HAP-1 (cell line): Measurements from ENCODE around the gene SNCB.

ENCODE experiments used
- DNase-seq, 2 experiments: peaks; one replicate each; pipeline ENCODE4 v3.0.0-alpha.2; 2016 to 2020; ENCODE audit warnings: low spot score in 2 of 2
- H3K27me3 ChIP-seq: fragments of 250-450 bp; sonication (Bioruptor Pico); 2 replicates; pipeline ENCODE4 v1.5.1; 2020; ENCODE audit warnings: low read depth, mild to moderate bottlenecking, moderate library complexity
- H3K36me3 ChIP-seq: fragments of 250-450 bp; sonication (Bioruptor Pico); replicated peaks from 2 replicates; pipeline ENCODE4 v1.5.1; 2020; ENCODE audit warnings: mild to moderate bottlenecking
- H3K4me1 ChIP-seq: fragments of 250-450 bp; sonication (Bioruptor Pico); 2 replicates; pipeline ENCODE4 v1.5.1; 2020; ENCODE audit warnings: mild to moderate bottlenecking
- H3K4me3 ChIP-seq: fragments of 250-450 bp; sonication (Bioruptor Pico); 2 replicates; pipeline ENCODE4 v1.5.1; 2020; ENCODE audit warnings: mild to moderate bottlenecking, moderate library complexity
- H3K9me3 ChIP-seq: fragments of 250-450 bp; sonication (Bioruptor Pico); 2 replicates; pipeline ENCODE4 v1.5.1; 2020; ENCODE audit warnings: mild to moderate bottlenecking, moderate library complexity
- in situ Hi-C: fragments of 300-500 bp; cut with MboI; formaldehyde crosslinking; loops from 3 replicates; pipeline ENCODE4 v1.14.3; 2020; ENCODE audit warnings: low sequenced_read_pairs, inconsistent platforms, mixed read lengths

SNCB gene

DNA sequence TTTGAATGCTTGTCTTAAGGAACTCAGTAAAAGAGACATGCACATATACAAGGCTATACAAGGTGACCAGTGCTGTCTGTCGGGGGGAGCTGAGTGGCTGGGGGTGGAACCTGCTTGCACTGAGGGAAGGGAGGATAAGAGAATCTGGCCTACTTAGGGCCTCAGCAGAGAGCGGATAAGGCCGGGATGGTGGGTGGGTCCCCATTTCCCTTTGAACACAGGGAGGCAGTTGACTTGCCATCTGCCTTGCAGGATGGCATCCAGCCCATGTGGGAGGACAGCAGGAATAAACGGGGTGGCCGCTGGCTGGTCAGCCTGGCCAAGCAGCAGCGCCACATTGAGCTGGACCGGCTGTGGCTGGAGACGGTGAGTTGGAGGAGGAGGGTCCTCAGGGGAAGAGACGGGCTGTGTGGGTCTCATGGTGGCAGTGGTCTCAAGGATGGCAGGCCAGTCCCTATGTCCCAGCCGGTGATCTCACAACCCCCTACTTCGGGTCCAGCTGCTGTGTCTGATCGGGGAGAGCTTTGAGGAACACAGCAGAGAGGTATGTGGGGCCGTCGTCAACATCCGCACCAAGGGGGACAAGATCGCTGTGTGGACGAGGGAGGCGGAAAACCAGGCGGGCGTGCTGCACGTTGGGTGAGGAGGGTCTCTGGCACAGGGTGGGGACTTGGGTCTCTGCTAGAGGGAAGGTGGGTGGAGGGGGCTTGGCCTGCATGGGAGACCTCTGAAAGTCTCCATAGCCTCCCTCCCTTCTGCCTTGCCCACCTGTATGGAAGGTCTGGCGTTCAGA lies 14.7 kb upstream of the SNCB start:
- Histone ChIP-seq H3K4me3 (no peak overlapping the region), H3K9me3 (no peaks in the 10 kb centered on the region), H3K27me3 (no peaks in the 10 kb centered on the region), H3K4me1 (peaks cover 9% of the 10 kb centered on the region), H3K36me3 (no peaks in the 10 kb centered on the region)
- in situ Hi-C loops = no loop called here
- no peak for DNase-seq

DNA sequence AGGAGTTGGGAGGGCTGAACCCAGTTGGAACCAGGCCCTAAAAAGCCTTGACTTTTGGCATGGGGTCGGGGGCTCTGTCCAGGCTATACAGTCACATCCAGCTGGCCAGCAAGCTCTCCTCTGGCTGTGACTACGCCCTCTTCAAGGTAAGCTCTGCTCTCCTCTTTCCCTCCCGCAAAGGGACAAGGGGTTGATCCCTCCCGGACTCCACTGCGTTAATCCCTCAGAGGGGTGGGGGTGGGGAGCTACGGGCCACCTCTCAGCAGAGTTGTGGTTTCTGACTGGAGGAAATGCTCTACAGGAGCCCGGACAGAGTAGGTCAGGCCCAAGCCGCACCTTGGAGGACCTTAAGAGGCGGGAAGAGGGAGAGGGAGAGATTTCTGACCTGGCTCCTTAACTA lies 14.0 kb upstream of the SNCB start:
- no peaks in the 10 kb centered on the region for H3K36me3 ChIP-seq
- no peak overlapping the region for H3K4me3 ChIP-seq
- H3K9me3 ChIP-seq = no peaks in the 10 kb centered on the region
- DNase-seq = no peak
- H3K27me3 ChIP-seq = no peaks in the 10 kb centered on the region
- in situ Hi-C loops = no loop called here
- peaks cover 9% of the 10 kb centered on the region for H3K4me1 ChIP-seq

DNA sequence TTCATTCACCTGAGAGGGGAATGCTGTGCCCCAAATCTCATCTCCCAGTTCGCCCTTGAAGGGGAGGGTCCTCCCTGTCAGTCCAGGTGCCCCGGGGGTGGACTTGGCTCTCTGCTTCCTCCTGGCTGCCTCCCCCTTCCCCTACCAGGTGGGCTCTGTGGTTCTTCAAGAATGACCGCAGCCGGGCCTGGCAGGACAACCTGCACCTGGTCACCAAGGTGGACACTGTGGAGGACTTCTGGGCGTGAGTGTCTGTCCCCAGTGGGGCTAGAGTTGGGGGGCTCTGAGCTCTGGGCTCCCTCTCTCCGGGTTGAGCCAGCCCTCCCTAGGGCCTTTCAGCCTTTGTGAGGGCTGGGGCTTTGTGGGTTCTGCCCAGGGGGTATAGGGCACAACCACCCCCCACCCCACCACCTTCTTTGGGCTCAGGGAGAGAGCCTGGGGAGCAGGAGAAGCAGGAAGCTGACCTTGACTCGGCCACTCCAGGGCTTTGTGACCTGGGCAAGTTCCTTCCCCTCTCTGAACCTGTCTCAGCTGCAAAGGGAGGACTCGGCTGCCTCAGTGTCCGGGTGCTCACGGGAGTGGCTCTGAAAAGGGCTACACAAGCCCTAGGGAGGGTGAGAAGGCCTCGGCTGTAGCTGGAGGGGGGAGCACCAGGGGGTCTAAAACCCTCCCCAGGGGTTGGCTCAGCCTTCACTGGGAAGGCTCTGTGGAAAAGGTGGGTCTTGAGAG lies 13.3 kb upstream of the SNCB start:
- in situ Hi-C loops = no loop called here
- Histone ChIP-seq H3K4me3 (no peak overlapping the region), H3K9me3 (no peaks in the 10 kb centered on the region), H3K27me3 (no peaks in the 10 kb centered on the region), H3K4me1 (peaks cover 9% of the 10 kb centered on the region), H3K36me3 (no peaks in the 10 kb centered on the region)
- DNase-seq = no peak

DNA sequence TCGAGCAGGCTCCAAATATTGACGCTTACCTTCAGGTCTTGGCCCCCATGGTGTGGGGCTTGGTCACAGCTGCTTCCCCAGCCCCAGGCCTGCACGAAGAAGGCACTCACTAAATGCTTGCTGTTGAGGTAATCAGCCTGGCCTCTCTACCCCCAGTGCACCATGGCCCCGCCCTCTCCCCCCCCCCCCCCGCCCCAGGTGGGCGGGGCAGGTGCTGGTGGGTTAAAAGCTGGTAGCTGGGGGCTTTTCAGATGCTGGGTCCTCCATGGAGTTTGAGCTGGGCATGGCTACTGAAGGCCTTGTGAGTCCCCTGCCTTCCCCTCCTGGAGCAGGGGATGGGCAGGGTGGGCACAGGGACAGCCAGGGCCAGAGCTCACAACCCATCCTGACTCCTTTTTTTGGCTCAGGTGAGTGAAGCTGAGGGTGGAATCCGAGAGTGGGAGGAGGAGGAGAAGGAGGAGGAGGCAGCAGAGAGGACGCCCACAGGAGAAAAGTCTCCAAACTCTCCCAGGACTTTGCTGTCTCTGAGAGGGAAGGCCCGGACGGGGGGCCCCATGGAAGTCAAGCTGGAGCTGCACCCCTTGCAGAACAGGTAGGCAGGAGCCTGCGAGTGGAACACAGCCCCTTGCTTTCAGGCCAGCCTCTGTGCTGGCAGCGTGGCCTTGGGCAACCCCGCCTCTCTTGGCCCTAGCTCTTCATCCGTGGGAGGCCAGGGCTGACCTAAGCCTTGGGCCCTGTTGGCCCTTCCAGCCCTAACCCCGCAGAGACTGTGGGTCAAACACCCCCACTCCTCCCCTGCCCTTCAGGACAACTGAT lies 12.5 kb upstream of the SNCB start:
- Histone ChIP-seq H3K27me3 (peaks cover 3% of the 10 kb centered on the region; the same call in 1 of the 2 replicates), H3K4me1 (peaks cover 6% of the 10 kb centered on the region), H3K9me3 (no peaks in the 10 kb centered on the region), H3K4me3 (no peak overlapping the region), H3K36me3 (no peaks in the 10 kb centered on the region)
- in situ Hi-C loops = no loop called here
- DNase-seq = no peak

DNA sequence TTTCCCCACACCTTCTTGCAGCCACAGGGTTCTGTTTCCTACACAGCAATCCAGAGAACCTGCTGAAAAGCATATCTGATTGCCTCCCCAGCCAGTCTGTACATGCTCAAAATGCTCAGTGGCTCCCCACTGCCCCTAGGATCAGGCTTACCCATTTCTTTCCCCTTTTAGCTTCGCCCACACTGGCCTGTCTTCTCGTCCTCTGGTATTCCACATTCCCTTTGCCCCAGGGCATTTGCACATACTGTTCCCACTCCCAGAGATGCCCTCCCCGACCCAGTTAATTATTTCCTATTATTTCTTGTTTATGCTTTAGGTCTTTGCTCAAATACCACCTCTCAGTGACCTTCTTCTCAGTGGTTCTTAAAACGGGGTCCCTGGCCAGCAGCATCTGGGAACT lies 10.3 kb upstream of the SNCB start:
- Histone ChIP-seq H3K9me3 (no peaks in the 10 kb centered on the region), H3K4me1 (0 out of 2 replicates have a peak, but pooled peaks cover 3% of the 10 kb centered on the region), H3K4me3 (no peak overlapping the region), H3K27me3 (peaks cover 5% of the 10 kb centered on the region; the same call in 1 of the 2 replicates), H3K36me3 (no peaks in the 10 kb centered on the region)
- in situ Hi-C loops = no loop called here
- DNase-seq = no peak

DNA sequence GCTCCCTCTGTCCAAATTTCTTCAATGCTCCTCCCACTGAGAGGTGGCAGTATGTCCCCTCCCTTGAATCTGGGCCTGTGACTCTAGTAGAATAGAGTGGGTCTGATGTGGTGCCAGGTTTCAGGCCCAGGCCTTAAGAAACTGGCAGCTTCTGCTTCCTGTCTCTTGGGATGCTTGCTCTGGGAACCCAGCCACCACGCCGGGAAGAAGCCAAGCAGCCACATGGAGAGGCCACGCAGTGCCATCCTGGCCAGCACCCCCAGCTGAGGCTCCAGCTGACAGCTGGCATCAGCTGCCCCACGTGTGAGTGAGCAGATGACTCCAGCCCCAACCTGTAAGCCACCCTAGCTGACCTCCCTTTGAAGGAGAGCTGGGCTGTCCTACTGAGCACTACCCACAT lies 9.6 kb upstream of the SNCB start:
- H3K4me3 ChIP-seq = no peak overlapping the region
- H3K36me3 ChIP-seq = no peaks in the 10 kb centered on the region
- in situ Hi-C loops = no loop called here
- no peak for DNase-seq
- H3K27me3 ChIP-seq = peaks cover 5% of the 10 kb centered on the region; the same call in 1 of the 2 replicates
- no peaks in the 10 kb centered on the region for H3K9me3 ChIP-seq
- H3K4me1 ChIP-seq = 0 out of 2 replicates have a peak, but pooled peaks cover 3% of the 10 kb centered on the region

DNA sequence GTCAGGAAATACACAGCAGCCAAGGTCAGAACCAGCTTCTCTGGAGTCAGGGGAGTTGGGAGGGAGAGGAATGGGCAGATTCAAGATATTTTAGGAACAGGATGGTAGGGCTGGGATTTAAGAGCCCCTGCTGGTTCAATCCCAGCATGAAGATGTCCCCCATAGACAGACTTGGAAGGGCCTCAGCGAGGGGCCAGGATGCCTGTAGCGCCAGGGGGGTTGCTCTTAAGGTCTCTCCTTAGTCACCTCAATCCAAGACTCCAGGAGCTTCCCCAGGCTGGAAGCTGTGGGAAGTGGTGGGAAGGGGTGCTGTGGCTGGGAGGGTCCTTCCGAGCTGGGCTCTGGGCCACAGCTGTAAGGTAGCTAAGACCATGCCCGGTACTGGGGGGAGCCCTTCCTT lies 8.9 kb upstream of the SNCB start:
- no peaks in the 10 kb centered on the region for H3K4me1 ChIP-seq
- H3K27me3 ChIP-seq = peaks cover 6% of the 10 kb centered on the region
- DNase-seq = no peak
- in situ Hi-C loops = no loop called here
- H3K9me3 ChIP-seq = no peaks in the 10 kb centered on the region
- H3K4me3 ChIP-seq = no peak overlapping the region
- no peaks in the 10 kb centered on the region for H3K36me3 ChIP-seq

DNA sequence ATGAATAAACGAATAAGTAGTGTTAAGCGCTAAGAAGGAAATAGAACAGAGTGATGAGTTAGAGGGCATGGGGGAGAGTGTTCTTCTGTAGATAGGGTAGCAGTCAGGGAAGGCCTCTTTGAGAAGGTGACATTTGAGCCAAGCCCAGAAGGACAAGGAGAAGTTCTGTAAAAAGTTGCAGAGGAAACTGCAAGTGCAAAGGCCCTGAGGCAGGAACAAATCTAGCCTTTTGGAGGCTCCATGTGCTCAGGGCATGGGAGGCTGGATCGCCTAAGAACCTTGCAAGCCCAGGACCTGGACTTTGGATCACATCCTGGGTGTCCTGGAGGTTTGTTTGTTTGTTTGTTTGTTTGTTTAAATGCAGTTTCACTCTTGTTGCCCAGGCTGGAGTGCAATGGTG lies 8.1 kb upstream of the SNCB start:
- DNase-seq = no peak
- no peaks in the 10 kb centered on the region for H3K4me1 ChIP-seq
- H3K27me3 ChIP-seq = peaks cover 13% of the 10 kb centered on the region
- H3K36me3 ChIP-seq = no peaks in the 10 kb centered on the region
- in situ Hi-C loops = no loop called here
- H3K4me3 ChIP-seq = no peak overlapping the region
- H3K9me3 ChIP-seq = no peaks in the 10 kb centered on the region

DNA sequence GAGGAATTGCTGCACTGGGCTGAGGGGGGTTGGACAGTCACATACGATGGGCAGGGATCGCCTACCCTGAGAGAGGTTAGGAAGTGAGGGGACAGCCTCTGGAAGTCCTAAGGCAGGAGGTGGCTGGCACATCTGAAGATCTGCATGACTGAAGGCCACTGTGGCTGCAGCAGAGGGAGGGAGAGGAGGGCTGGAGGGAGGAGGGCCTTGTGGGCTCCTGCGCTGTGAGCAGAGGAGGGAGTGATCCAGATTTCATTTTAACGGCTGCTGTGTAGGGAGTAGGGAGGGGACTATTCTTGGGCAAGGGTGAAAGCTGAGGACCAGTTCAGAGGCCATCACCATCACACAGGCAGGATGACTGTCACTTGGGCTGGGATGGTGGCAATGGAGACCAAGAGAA lies 7.2 kb upstream of the SNCB start:
- in situ Hi-C loops = no loop called here
- no peaks in the 10 kb centered on the region for H3K9me3 ChIP-seq
- H3K4me3 ChIP-seq = no peak overlapping the region
- peaks cover 20% of the 10 kb centered on the region for H3K27me3 ChIP-seq
- no peak for DNase-seq
- no peaks in the 10 kb centered on the region for H3K4me1 ChIP-seq
- no peaks in the 10 kb centered on the region for H3K36me3 ChIP-seq

DNA sequence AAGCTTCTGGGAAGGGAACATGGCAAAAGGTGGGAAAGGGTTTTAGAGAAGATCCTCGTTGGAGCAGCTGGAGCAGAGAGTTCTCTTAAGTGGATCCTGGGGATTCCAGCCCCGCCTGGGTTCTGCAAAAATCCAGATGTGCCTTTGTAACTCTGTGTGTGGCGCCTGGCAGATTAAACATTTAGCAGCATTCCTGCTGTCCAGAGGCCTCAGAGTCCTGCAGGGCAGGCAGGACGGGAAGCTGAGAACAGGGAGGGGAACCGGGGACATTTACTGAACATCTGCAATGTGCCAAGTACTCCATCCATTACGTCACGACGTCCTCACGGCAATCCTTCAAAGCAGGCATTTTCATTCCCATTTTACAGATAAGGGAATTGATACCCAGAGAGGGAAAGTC lies 6.1 kb upstream of the SNCB start:
- H3K4me3 ChIP-seq = no peak overlapping the region
- no peak for DNase-seq
- no peaks in the 10 kb centered on the region for H3K36me3 ChIP-seq
- in situ Hi-C loops = no loop called here
- peaks cover 20% of the 10 kb centered on the region for H3K27me3 ChIP-seq
- H3K9me3 ChIP-seq = no peaks in the 10 kb centered on the region
- H3K4me1 ChIP-seq = no peaks in the 10 kb centered on the region

DNA sequence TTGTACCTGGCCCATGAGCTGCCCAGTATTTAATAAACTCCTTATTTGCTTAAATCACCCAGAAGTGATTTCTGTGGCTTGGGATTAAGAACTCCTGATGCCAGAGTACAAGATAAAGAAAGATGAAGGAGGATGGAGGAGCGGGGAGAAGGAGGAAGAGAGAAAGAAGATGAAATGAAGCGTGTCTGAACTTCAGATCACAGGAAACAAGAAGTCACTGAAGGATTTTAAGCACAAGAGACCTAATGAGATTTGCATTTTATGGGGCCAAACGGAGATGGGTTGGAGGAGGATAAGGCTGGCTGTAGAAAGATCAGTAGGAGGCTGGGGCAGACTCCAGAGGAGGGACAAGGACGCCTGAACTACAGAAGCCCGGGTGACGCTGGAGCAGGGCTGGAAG lies 3.3 kb upstream of the SNCB start:
- in situ Hi-C loops = no loop called here
- no peak for DNase-seq
- Histone ChIP-seq H3K27me3 (peaks cover 23% of the 10 kb centered on the region), H3K4me1 (peaks cover 3% of the 10 kb centered on the region; the same call in 1 of the 2 replicates), H3K4me3 (no peak overlapping the region), H3K36me3 (no peaks in the 10 kb centered on the region), H3K9me3 (no peaks in the 10 kb centered on the region)

DNA sequence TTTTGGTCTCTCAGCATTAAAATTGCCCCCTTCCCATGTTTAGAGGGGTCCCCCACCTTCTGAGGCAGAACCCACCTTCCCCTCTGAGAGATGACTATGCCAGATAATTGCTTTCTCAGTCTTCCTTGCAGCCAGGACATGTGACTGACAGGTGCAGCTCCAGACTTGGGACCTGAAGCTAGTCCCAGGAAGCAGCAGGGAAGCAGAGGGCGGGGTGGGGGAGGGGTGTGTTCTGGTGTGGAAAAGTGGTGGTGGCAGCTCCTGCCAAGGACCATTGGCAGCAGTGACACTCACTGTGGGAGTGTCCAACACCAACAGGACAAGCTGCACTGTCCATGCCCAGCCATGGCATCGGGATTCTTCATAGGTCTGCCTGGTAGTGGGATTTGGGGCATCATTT lies 2.4 kb upstream of the SNCB start:
- Histone ChIP-seq H3K4me1 (peaks cover 3% of the 10 kb centered on the region; the same call in 1 of the 2 replicates), H3K9me3 (no peaks in the 10 kb centered on the region), H3K4me3 (no peak overlapping the region), H3K27me3 (peaks cover 19% of the 10 kb centered on the region), H3K36me3 (no peaks in the 10 kb centered on the region)
- no peak for DNase-seq
- in situ Hi-C loops = no loop called here

DNA sequence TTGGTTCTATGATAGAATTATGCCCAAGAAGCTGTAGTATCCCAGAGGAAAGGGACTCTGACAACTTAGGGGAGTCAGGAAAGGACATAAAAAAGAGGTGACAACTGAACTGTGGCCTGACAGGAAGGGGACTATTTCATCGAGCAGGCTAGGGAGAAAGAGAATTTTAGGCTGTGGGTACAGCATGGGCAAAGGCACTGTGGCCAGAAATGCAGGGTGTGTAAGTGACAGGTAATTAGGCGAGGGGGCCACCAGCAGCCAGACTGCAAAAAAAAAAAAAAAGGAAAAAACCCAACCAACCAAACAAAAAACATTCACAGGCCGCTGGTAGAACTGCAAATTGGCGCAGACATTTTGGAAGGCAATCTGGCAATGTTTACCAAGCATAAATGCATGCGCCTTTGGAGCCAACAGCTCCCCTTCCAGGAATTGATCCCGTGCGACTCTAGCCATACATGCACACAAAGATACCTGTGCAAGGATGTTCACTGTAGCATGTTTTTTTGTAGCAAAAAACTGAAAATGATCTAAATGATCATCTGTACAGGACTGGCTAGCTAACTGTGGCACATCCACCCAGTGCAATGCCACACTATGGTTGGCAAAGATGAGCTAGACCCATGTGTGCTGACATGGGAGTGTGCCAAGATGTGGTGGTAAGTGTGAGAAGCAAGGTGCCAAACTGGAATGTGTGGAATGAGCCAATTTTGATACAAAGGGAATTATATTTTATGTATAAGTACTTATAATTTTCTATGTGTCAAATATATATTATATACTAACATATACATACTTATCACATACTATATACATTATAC lies 1.3 kb upstream of the SNCB start:
- Histone ChIP-seq H3K36me3 (no peaks in the 10 kb centered on the region), H3K27me3 (peaks cover 19% of the 10 kb centered on the region), H3K4me1 (peaks cover 3% of the 10 kb centered on the region; the same call in 1 of the 2 replicates), H3K4me3 (no peak overlapping the region), H3K9me3 (no peaks in the 10 kb centered on the region)
- no peak for DNase-seq
- in situ Hi-C loops = no loop called here
